HAP-1 (cell line): Measurements from ENCODE around the gene RELT.

ENCODE experiments used
- DNase-seq, 2 experiments: peaks; one replicate each; pipeline ENCODE4 v3.0.0-alpha.2; 2016 to 2020; ENCODE audit warnings: low spot score in 2 of 2
- H3K27me3 ChIP-seq: fragments of 250-450 bp; sonication (Bioruptor Pico); 2 replicates; pipeline ENCODE4 v1.5.1; 2020; ENCODE audit warnings: low read depth, mild to moderate bottlenecking, moderate library complexity
- H3K36me3 ChIP-seq: fragments of 250-450 bp; sonication (Bioruptor Pico); replicated peaks from 2 replicates; pipeline ENCODE4 v1.5.1; 2020; ENCODE audit warnings: mild to moderate bottlenecking
- H3K4me1 ChIP-seq: fragments of 250-450 bp; sonication (Bioruptor Pico); 2 replicates; pipeline ENCODE4 v1.5.1; 2020; ENCODE audit warnings: mild to moderate bottlenecking
- H3K4me3 ChIP-seq: fragments of 250-450 bp; sonication (Bioruptor Pico); 2 replicates; pipeline ENCODE4 v1.5.1; 2020; ENCODE audit warnings: mild to moderate bottlenecking, moderate library complexity
- H3K9me3 ChIP-seq: fragments of 250-450 bp; sonication (Bioruptor Pico); 2 replicates; pipeline ENCODE4 v1.5.1; 2020; ENCODE audit warnings: mild to moderate bottlenecking, moderate library complexity
- in situ Hi-C: fragments of 300-500 bp; cut with MboI; formaldehyde crosslinking; loops from 3 replicates; pipeline ENCODE4 v1.14.3; 2020; ENCODE audit warnings: low sequenced_read_pairs, inconsistent platforms, mixed read lengths

The RELT gene

DNA sequence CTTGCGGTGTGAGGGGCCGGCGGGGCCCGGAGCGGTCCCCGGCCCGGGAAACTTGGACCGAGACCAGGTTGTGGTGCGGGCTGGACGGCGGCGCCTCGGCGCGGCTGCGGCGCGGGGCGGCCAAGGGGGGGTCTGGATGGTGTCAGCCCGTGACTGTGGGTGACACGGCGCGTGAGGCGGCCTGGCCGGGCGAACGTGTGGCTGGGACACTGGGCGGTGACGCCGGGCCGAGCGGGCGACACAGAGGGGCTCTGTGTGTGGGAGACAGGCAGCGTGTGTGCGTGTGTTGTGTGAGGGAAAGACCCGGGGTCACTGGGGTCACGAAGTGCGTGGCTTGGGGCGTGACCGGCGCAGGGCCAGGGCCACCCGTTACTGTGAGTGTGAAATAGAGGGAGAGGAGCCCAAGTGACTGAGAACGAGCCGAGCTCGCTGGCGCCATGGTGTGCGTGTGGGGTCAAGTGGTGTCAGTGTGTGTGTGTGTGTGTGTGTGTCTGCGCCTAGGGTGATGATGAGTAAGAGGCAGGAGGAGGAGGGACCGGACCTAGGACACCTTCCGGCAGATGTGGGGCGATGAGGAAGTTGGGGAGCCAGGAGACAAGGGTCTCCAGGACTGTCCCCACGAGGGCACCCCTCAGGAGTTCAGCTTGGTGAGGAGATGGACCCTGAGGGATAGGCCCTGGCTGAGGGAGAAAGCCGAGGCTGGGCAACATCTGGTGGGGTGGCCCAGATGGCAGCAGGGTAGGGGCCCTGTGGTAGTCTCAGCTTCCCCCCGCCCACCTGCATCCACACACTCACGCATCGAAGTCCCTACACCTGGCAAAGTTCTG, 817 bp downstream of the RELT start:
- H3K27me3 ChIP-seq = no peaks in the 10 kb centered on the region
- in situ Hi-C loops = no loop called here
- H3K4me1 ChIP-seq = peaks cover 5% of the 10 kb centered on the region
- H3K9me3 ChIP-seq = no peaks in the 10 kb centered on the region
- H3K36me3 ChIP-seq = peaks cover 4% of the 10 kb centered on the region
- peak in 1 of 2 experiments; percentile 59 for DNase-seq
- peak overlapping the region; percentile 58 for H3K4me3 ChIP-seq

DNA sequence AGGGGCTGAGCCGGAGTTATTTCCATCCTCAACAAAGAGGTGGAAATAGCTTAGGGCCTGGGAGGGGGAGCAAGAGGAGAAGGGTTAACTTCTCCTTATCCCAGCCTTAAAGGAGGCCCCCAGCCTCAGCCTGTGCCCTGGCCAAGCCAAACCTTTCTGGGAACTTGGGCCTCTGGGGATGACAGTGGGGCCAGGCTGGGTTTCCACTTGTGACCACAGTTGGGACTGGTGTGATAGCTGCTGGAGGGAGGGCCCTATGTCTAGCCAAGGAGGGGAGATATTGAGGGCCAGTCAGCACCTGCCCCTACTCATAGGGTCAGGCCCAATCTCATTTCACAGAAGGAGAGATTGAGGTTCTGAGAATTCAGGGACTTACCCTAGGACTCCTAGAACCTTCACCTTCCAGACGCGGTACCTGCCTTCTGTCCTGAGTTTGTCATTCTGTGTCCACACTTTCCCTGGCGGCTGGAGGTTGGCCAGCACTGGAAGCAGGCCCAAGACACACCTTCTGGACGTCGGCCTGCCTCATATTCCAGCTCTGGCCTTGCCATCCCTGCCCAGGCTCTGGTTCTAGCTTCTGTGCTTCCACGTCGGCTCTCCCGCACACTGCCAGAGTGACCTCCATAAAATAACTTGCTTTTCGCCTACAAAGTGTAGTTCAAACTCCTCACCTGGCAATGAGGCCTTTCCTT, 3.1 kb downstream of the RELT start:
- no peaks in the 10 kb centered on the region for H3K27me3 ChIP-seq
- peaks cover 5% of the 10 kb centered on the region for H3K4me1 ChIP-seq
- peaks cover 4% of the 10 kb centered on the region for H3K36me3 ChIP-seq
- no peaks in the 10 kb centered on the region for H3K9me3 ChIP-seq
- in situ Hi-C loops = no loop called here
- H3K4me3 ChIP-seq = no peak overlapping the region
- DNase-seq = no peak

DNA sequence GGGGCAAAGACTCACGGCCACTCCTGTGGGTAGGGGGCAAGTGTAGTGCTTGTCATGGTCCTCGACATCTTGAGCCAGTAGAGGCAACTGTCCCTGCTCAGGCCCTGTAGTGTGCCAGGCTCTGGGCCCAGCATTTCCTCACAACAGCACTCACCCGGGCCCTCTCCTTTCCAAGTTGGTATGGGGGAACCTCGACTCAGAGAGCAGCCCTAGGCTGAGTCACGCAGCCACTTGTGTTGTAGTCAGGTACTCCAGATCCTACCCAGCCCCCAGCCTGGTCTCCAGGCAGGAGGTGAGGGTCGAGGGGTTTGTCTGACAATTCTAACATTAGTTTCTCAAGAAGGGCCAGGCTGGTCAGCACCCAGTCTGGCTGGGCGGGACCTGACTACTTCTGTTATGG, 4.1 kb downstream of the RELT start:
- no peaks in the 10 kb centered on the region for H3K27me3 ChIP-seq
- no peaks in the 10 kb centered on the region for H3K9me3 ChIP-seq
- in situ Hi-C loops = no loop called here
- peaks cover 5% of the 10 kb centered on the region for H3K4me1 ChIP-seq
- no peak for DNase-seq
- peaks cover 4% of the 10 kb centered on the region for H3K36me3 ChIP-seq
- H3K4me3 ChIP-seq = no peak overlapping the region

- Histone ChIP-seq H3K4me1 (peaks cover 6% of the 10 kb centered on the region), H3K4me3 (no peak overlapping the region), H3K27me3 (no peaks in the 10 kb centered on the region), H3K9me3 (no peaks in the 10 kb centered on the region), H3K36me3 (peaks cover 4% of the 10 kb centered on the region)
- in situ Hi-C loops = no loop called here
- DNase-seq = no peak
Measured at GRCh38 chr11:73380897-73381410, 4.8 kb downstream of the RELT start.

DNA sequence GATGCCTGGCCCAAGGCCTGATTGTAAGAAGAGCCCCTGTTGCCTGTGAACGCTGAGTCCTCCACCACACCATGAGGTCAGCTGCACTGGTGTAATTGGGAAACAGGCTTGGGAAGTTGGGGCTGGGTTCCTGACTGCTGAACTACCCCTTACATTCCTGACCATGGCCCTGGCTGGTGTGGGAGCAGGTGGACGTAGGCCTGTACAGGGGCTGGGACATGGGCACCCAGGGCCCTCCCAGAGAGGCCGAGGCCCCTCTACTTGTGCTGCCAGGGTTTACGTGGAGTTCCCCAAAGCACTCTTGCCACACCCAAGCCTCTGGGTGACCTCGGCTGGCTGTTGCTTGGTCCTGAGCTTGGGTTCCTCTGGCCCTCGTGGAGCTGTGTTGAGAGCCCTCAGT, 5.4 kb downstream of the RELT start:
- H3K27me3 ChIP-seq = no peaks in the 10 kb centered on the region
- no peak for DNase-seq
- in situ Hi-C loops = no loop called here
- H3K36me3 ChIP-seq = peaks cover 1% of the 10 kb centered on the region
- peaks cover 6% of the 10 kb centered on the region; the same call in 1 of the 2 replicates for H3K4me1 ChIP-seq
- no peaks in the 10 kb centered on the region for H3K9me3 ChIP-seq
- H3K4me3 ChIP-seq = no peak overlapping the region

DNA sequence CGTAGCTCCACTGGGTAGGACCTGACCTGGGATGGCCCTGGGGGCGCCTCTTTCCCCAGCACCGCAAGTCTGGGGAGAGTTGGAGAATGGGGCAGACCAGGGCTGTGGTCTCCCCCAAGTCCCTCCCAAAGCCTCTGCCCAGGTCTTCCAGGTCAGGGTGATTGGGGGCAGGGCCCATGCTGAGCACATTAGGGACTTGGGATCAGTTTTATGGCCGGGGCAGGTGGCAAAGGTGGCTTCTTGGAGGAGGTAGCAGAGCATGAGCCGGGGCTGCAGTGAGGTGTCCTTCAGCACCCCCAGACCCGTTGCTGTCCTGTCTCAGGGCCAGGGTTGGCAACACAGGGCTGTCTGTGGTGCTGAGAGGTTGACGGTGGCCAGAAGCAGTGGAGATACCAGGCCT, 6.0 kb downstream of the RELT start:
- Histone ChIP-seq H3K4me1 (peaks cover 6% of the 10 kb centered on the region; the same call in 1 of the 2 replicates), H3K27me3 (no peaks in the 10 kb centered on the region), H3K9me3 (no peaks in the 10 kb centered on the region), H3K4me3 (no peak overlapping the region), H3K36me3 (no peaks in the 10 kb centered on the region; the same call in 1 of the 2 replicates)
- no peak for DNase-seq
- in situ Hi-C loops = no loop called here

DNA sequence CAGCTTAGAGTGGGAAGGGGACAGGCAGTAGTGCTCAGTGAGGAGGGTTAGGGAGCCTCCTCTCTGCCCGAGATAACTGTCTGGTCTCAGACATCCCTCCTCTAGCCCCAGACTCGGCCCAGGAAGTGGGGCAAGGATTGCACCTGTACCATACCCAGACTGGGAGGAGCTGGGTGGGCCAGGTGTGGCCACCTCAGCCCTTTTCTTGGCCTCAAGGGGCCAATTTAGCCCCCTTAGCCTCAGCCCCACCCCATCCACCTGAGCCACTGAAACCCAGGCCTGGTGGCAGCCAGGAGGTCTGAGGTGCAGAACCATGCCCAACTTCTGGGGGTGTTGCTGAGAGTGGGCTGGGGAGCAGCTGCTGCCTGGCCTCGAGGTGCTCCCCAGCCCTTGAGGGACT, 6.5 kb downstream of the RELT start:
- no peaks in the 10 kb centered on the region for H3K9me3 ChIP-seq
- no peaks in the 10 kb centered on the region for H3K27me3 ChIP-seq
- in situ Hi-C loops = no loop called here
- H3K36me3 ChIP-seq = no peaks in the 10 kb centered on the region; the same call in 1 of the 2 replicates
- DNase-seq = no peak
- no peak overlapping the region for H3K4me3 ChIP-seq
- peaks cover 6% of the 10 kb centered on the region; the same call in 1 of the 2 replicates for H3K4me1 ChIP-seq

GRCh38 chr11:73383249-73384124, 7.3 kb downstream of the RELT start:
- no peaks in the 10 kb centered on the region; the same call in 1 of the 2 replicates for H3K36me3 ChIP-seq
- H3K4me3 ChIP-seq = no peak overlapping the region
- no peaks in the 10 kb centered on the region for H3K27me3 ChIP-seq
- DNase-seq = no peak
- in situ Hi-C loops = no loop called here
- no peaks in the 10 kb centered on the region for H3K9me3 ChIP-seq
- peaks cover 6% of the 10 kb centered on the region; the same call in 1 of the 2 replicates for H3K4me1 ChIP-seq

GRCh38 chr11:73384125-73384441, 7.9 kb downstream of the RELT start:
- Histone ChIP-seq H3K4me1 (peaks cover 6% of the 10 kb centered on the region; the same call in 1 of the 2 replicates), H3K4me3 (no peak overlapping the region), H3K36me3 (no peaks in the 10 kb centered on the region; the same call in 1 of the 2 replicates), H3K9me3 (no peaks in the 10 kb centered on the region), H3K27me3 (no peaks in the 10 kb centered on the region)
- DNase-seq = no peak
- in situ Hi-C loops = no loop called here

GRCh38 chr11:73384531-73384871, 8.3 kb downstream of the RELT start:
- in situ Hi-C loops = no loop called here
- H3K36me3 ChIP-seq = no peaks in the 10 kb centered on the region
- H3K27me3 ChIP-seq = no peaks in the 10 kb centered on the region
- H3K4me1 ChIP-seq = peaks cover 6% of the 10 kb centered on the region; the same call in 1 of the 2 replicates
- no peaks in the 10 kb centered on the region for H3K9me3 ChIP-seq
- no peak for DNase-seq
- H3K4me3 ChIP-seq = no peak overlapping the region

DNA sequence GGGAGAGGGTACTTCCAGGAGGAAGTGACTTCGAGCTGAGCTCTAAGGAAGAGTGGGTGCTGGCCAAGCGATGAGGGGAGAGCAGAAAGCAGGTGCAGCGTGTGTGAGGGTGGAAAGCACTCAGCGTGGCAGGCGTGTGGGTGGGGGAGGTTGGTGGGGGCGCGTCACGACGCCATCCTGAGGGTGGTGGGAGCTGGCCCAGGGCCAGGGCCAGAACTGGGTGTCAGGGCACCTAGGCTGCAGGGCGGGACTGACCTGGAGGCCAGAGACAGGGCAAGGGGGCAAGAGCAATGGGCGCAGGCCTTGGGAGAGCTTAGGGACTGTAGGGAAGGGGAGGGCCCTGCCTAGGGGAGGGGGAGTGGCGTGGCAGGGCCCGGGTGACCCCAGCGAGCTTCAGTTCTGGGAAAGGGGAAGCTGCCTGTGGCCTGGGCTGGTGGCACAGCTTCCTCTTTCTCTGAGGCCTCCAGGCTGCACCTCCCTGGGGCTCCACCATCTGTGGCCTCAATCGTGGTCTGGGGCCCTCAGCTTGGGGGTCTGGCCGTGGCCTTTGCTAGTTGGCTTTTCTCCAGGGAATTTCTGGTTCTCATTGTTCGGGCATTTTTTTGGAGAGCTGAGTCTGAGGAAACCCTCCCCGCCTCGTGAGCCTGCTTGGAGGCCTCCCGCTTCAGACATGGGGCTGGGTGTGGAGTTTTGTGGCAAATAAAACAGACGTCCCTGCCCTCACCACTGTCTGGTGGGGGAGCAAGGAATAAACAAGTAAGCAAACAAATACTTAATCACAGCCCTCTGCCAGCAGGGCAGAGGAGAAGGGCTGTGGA, 8.9 kb downstream of the RELT start:
- Histone ChIP-seq H3K9me3 (no peaks in the 10 kb centered on the region), H3K4me1 (peaks cover 6% of the 10 kb centered on the region; the same call in 1 of the 2 replicates), H3K36me3 (no peaks in the 10 kb centered on the region), H3K4me3 (no peak overlapping the region), H3K27me3 (no peaks in the 10 kb centered on the region)
- no peak for DNase-seq
- in situ Hi-C loops = no loop called here

DNA sequence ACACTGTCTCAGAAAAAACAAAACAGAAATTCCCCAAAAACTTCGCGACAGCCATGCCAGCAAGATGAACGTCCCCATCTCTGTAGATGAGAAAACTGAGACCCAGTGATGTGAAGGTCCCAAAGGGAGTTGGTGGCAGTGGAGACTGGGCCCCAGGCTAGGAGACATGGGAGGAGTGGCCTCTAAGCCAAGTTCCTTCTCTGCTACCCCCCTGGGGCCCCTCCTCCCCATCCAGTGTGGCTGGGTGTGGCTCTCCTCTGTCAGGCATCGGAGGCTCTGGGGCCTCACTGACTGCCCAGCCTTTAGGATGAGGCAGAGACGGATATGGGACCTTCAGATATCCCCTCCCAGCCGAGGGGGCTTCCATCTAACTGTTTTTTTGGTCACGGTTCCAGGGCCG, 9.8 kb downstream of the RELT start:
- no peak overlapping the region for H3K4me3 ChIP-seq
- peak in 1 of 2 experiments; percentile 59 for DNase-seq
- no peaks in the 10 kb centered on the region for H3K27me3 ChIP-seq
- no peaks in the 10 kb centered on the region for H3K36me3 ChIP-seq
- peaks cover 6% of the 10 kb centered on the region; the same call in 1 of the 2 replicates for H3K4me1 ChIP-seq
- in situ Hi-C loops = no loop called here
- H3K9me3 ChIP-seq = no peaks in the 10 kb centered on the region

- Histone ChIP-seq H3K36me3 (no peaks in the 10 kb centered on the region), H3K4me1 (peaks cover 6% of the 10 kb centered on the region; the same call in 1 of the 2 replicates), H3K4me3 (no peak overlapping the region), H3K9me3 (no peaks in the 10 kb centered on the region), H3K27me3 (no peaks in the 10 kb centered on the region)
- DNase-seq = no peak
- in situ Hi-C loops = no loop called here
Measured at GRCh38 chr11:73386546-73386945, 10.3 kb downstream of the RELT start.
